Hepatocyte (in vitro differentiated cells): ENCODE measurements around the gene PCDHB11.
"Not testable (repeated sequence)": the region's sequence is repeated elsewhere in the genome, so short reads cannot be mapped to it uniquely, and the experiment has no call there.

Experiments used
- EZH2 ChIP-seq: fragments of 200-600 bp; sonication (generic); IDR thresholded peaks from 2 replicates; pipeline ENCODE4 v1.6.1; 2016; ENCODE audit warnings: antibody characterized with exemption, mild to moderate bottlenecking, borderline replicate concordance
- TF ChIP-seq, protein P1 (sequence below): fragments of 200-600 bp; sonication (generic); IDR thresholded peaks from 2 replicates; pipeline ENCODE4 v1.5.1; 2016; ENCODE audit warnings: antibody characterized with exemption, mild to moderate bottlenecking; ENCODE audit not compliant: poor library complexity

DNA sequence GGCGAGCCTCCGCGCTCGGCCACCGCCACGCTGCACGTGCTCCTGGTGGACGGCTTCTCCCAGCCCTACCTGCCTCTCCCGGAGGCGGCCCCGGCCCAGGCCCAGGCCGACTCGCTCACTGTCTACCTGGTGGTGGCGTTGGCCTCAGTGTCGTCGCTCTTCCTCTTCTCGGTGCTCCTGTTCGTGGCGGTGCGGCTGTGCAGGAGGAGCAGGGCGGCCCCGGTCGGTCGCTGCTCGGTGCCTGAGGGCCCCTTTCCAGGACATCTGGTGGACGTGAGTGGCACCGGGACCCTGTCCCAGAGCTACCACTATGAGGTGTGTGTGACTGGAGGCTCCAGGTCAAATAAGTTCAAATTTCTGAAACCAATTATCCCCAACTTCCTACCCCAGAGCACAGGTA, 11.4 kb downstream of the PCDHB11 start:
- TF ChIP-seq, protein P1, sequence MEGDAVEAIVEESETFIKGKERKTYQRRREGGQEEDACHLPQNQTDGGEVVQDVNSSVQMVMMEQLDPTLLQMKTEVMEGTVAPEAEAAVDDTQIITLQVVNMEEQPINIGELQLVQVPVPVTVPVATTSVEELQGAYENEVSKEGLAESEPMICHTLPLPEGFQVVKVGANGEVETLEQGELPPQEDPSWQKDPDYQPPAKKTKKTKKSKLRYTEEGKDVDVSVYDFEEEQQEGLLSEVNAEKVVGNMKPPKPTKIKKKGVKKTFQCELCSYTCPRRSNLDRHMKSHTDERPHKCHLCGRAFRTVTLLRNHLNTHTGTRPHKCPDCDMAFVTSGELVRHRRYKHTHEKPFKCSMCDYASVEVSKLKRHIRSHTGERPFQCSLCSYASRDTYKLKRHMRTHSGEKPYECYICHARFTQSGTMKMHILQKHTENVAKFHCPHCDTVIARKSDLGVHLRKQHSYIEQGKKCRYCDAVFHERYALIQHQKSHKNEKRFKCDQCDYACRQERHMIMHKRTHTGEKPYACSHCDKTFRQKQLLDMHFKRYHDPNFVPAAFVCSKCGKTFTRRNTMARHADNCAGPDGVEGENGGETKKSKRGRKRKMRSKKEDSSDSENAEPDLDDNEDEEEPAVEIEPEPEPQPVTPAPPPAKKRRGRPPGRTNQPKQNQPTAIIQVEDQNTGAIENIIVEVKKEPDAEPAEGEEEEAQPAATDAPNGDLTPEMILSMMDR = not testable (repeated sequence)
- not testable (repeated sequence) for TF ChIP-seq EZH2
